ENCODE results near the gene CASD1.

- TF ChIP-seq, protein P1, sequence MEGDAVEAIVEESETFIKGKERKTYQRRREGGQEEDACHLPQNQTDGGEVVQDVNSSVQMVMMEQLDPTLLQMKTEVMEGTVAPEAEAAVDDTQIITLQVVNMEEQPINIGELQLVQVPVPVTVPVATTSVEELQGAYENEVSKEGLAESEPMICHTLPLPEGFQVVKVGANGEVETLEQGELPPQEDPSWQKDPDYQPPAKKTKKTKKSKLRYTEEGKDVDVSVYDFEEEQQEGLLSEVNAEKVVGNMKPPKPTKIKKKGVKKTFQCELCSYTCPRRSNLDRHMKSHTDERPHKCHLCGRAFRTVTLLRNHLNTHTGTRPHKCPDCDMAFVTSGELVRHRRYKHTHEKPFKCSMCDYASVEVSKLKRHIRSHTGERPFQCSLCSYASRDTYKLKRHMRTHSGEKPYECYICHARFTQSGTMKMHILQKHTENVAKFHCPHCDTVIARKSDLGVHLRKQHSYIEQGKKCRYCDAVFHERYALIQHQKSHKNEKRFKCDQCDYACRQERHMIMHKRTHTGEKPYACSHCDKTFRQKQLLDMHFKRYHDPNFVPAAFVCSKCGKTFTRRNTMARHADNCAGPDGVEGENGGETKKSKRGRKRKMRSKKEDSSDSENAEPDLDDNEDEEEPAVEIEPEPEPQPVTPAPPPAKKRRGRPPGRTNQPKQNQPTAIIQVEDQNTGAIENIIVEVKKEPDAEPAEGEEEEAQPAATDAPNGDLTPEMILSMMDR (IDR thresholded peaks at IDR 0.05), result no peak
- TF ChIP-seq POLR2A (IDR thresholded peaks at IDR 0.05), result no peak
These were observed 26.8 kb upstream of the CASD1 start for GRCh38 chr7:94482796-94483195.

Data from testis (tissue), 2 donors.